Lower leg skin (tissue), 4 donors: Measurements from ENCODE around the gene KDELR1. TPM values are rescaled to one million over a fixed set of nuclear protein-coding genes. Genes with fewer than 3 reads are reported as not detected.

Source experiments
- DNase-seq, 2 donors: peaks; one replicate each; pipeline ENCODE4 v3.0.0-alpha.2; 2019; ENCODE audit warnings: low spot score in 2 of 2
- H3K4me3 ChIP-seq: fragments of 200-600 bp; sonication (generic); 2 replicates; pipeline ENCODE4 v1.5.1; 2017; ENCODE audit warnings: mild to moderate bottlenecking, low read depth; ENCODE audit not compliant: poor library complexity, severe bottlenecking
- CTCF ChIP-seq, 3 donors: fragments of 450-650 bp; IDR thresholded peaks; one replicate each; pipeline ENCODE4 v1.5.1; 2016; ENCODE audit warnings: antibody characterized with exemption in 3 of 3, mild to moderate bottlenecking in 3 of 3, moderate library complexity in 2 of 3
- POLR2A ChIP-seq, 2 donors: fragments of 450-650 bp; IDR thresholded peaks; one replicate each; pipeline ENCODE4 v1.6.1; 2016 to 2017; ENCODE audit warnings: antibody characterized with exemption in 2 of 2, mild to moderate bottlenecking in 1 of 2, moderate library complexity in 1 of 2
- WGBS, 2 donors: methylation state at CpG; one replicate each; pipeline ENCODE4 v1.1.5; 2018; 5-methylcytosine and 5-hydroxymethylcytosine counted together
- intact Hi-C: fragments of 100-400 bp; cut with DNase I; formaldehyde crosslinking; loops from one replicate; pipeline ENCODE4 v1.15.0; 2023; ENCODE audit warnings: low total_unique reads
- total RNA-seq, 4 donors: library from RNA; depleted of rRNA; stranded (reverse); fragments of >200 nt; gene quantifications; one replicate each; pipeline ENCODE4 v1.1.0, GENCODE V29; 2016

The KDELR1 gene
- total RNA-seq, 4 donors from 2014 or later: 71.3 to 99.6 (median 80.3) TPM

- peak overlapping the region; percentile 47 for H3K4me3 ChIP-seq
- WGBS, 2 donors: 5 to 6% methylated on average over 11 to 13 of the region's 26 CpGs
- DNase-seq: peak; percentile 94 to 98
- TF ChIP-seq POLR2A (IDR thresholded peaks at IDR 0.05) (no peak), CTCF (IDR thresholded peaks at IDR 0.05) (no peak)
- intact Hi-C loops: no loop called here
Observed at GRCh38 chr19:48362716-48363499, 28.4 kb downstream of the KDELR1 start.

GRCh38 chr19:48361912-48362311, 29.4 kb downstream of the KDELR1 start:
- no peak overlapping the region for H3K4me3 ChIP-seq
- no peak for TF ChIP-seq CTCF (IDR thresholded peaks at IDR 0.05)
- TF ChIP-seq POLR2A (IDR thresholded peaks at IDR 0.05): no peak
- 95 to 99% methylated on average over 3 of the region's 3 CpGs for WGBS, 2 donors
- no peak for DNase-seq
- intact Hi-C loops: no loop called here

DNA sequence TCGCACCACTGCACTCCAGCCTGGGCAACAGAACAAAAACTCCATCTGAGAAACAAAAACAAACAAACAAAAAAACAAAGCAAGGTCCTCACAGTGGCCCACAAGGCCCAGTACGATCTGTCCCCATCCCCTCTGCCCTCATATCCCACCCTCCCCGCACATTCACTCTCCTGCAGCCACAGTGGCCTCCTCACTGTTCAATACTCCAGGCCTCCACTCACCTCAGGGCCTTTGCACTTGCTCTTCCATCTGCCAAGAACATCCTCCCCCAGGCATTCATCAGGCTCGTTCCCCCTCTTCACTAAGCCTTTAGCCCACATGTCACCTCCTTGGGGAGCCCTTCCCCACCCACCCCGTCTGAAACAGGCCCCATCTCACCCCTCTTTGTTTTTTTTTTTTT, 32.2 kb downstream of the KDELR1 start:
- WGBS, 2 donors: 91 to 95% methylated on average over 5 of the region's 5 CpGs
- no peak for TF ChIP-seq CTCF (IDR thresholded peaks at IDR 0.05)
- no peak for TF ChIP-seq POLR2A (IDR thresholded peaks at IDR 0.05)
- no peak for DNase-seq
- intact Hi-C loops: no loop called here
- H3K4me3 ChIP-seq: no peak overlapping the region

- TF ChIP-seq POLR2A (IDR thresholded peaks at IDR 0.05): no peak
- TF ChIP-seq CTCF (IDR thresholded peaks at IDR 0.05): no peak
- DNase-seq: no peak
- intact Hi-C loops: no loop called here
- no peak overlapping the region for H3K4me3 ChIP-seq
- 88 to 89% methylated on average over 12 of the region's 12 CpGs for WGBS, 2 donors
Observed at GRCh38 chr19:48355365-48355954, 35.9 kb downstream of the KDELR1 start.

GRCh38 chr19:48354332-48354992, 36.9 kb downstream of the KDELR1 start:
- H3K4me3 ChIP-seq: no peak overlapping the region
- intact Hi-C loops: no loop called here
- TF ChIP-seq CTCF (IDR thresholded peaks at IDR 0.05): no peak
- no peak for TF ChIP-seq POLR2A (IDR thresholded peaks at IDR 0.05)
- 85 to 88% methylated on average over 15 of the region's 15 CpGs for WGBS, 2 donors
- no peak for DNase-seq
